Activated CD4-positive, alpha-beta T cell treated with anti-CD3 and anti-CD28 coated beads, Interleukin-2, amount 50 U/mL, for 16 hours (primary cell): ENCODE results near the gene PIM3.

Experiments
- DNase-seq: peaks from one replicate; pipeline ENCODE4 v3.0.0-alpha.2; 2020

Gene PIM3

GRCh38 chr22:49956914-49957825 is 3.4 kb upstream of the PIM3 start:
- no peak for DNase-seq

- no peak for DNase-seq
Measured at GRCh38 chr22:49957826-49958365, 2.7 kb upstream of the PIM3 start.

GRCh38 chr22:49958366-49958921 is 2.1 kb upstream of the PIM3 start:
- DNase-seq, result no peak

GRCh38 chr22:49958931-49959781 is 1.4 kb upstream of the PIM3 start:
- DNase-seq, result no peak

- DNase-seq, result no peak
Measured at GRCh38 chr22:49959782-49960158, 802 bp upstream of the PIM3 start.

GRCh38 chr22:49961005-49961600 is 531 bp downstream of the PIM3 start:
- no peak for DNase-seq

GRCh38 chr22:49961601-49962011 is 1.0 kb downstream of the PIM3 start:
- no peak for DNase-seq

- peak; percentile 83 for DNase-seq
Measured at GRCh38 chr22:49962012-49962750, 1.6 kb downstream of the PIM3 start.

- DNase-seq, result no peak
Measured at GRCh38 chr22:49962751-49963646, 2.4 kb downstream of the PIM3 start.

- no peak for DNase-seq
Measured at GRCh38 chr22:49963647-49964026, 3.1 kb downstream of the PIM3 start.

GRCh38 chr22:49964136-49965090 is 3.8 kb downstream of the PIM3 start:
- no peak for DNase-seq

- DNase-seq, result no peak
Measured at GRCh38 chr22:49965091-49966040, 4.8 kb downstream of the PIM3 start.

GRCh38 chr22:49966041-49966773 is 5.6 kb downstream of the PIM3 start:
- no peak for DNase-seq

GRCh38 chr22:49966774-49967705 is 6.5 kb downstream of the PIM3 start:
- DNase-seq, result no peak

- DNase-seq, result no peak
Measured at GRCh38 chr22:49967706-49968208, 7.2 kb downstream of the PIM3 start.

- no peak for DNase-seq
Measured at GRCh38 chr22:49968313-49968830, 7.8 kb downstream of the PIM3 start.
